ENCODE results near the gene PDCD4. TPM values are rescaled to one million over a fixed set of nuclear protein-coding genes. Genes with fewer than 3 reads are reported as not detected.
A peak's percentile ranks its signal among the peaks of the same experiment; 100 is the strongest.

PDCD4 gene
- total RNA-seq, 2 experiments from 2014 or later, result 59.0 to 116 TPM

- TF ChIP-seq EZH2phosphoT487 (IDR thresholded peaks at IDR 0.05; ENCODE audit: borderline replicate concordance, low read depth, low read length), result no peak
- TF ChIP-seq CTCF (conservative IDR thresholded peaks at IDR 0.05; ENCODE audit: low read length), result no peak
- ChIA-PET POLR2A (interaction anchor here (0.7 to 2.0 kb wide), 7 partner anchors 11 to 624 kb away, joined by 3 to 8 read pairs (median 4); partner anchors contain the start of gene PDCD4), CTCF (ENCODE audit: unreplicated experiment) (interaction anchor here (1.1 kb wide), 1 partner anchor 26 kb away, joined by 3 read pairs; no protein-coding TSS in a partner anchor)
- intact Hi-C loops (cut with micrococcal nuclease; ENCODE audit: unreplicated experiment), result no loop called here
- DNase-seq (ENCODE audit: low spot score), result peak; percentile 42
- no peaks in the 10 kb centered on the region for H3K36me3 ChIP-seq (ENCODE audit: insufficient read depth, low read length)
- H3K9me2 ChIP-seq (ENCODE audit: insufficient read depth, low read length), result no peaks in the 10 kb centered on the region
- H4K20me1 ChIP-seq (ENCODE audit: insufficient read depth, low read length), result no peaks in the 10 kb centered on the region
- H3K4me1 ChIP-seq (ENCODE audit: insufficient read depth, low read length, poor library complexity, severe bottlenecking), result peaks cover 68% of the 10 kb centered on the region
- BruUV-seq (replicated peaks), result no TSS peak
- H2AFZ ChIP-seq (ENCODE audit: low read length), result no peak overlapping the region; the same call in 1 of the 2 replicates
- H3K9me3 ChIP-seq (ENCODE audit: low read length), result no peaks in the 10 kb centered on the region
- no peak overlapping the region for H3K4me2 ChIP-seq (ENCODE audit: low read length)
- H3K79me2 ChIP-seq (ENCODE audit: insufficient read depth, low read depth, low read length), result no peaks in the 10 kb centered on the region
- H3K27ac ChIP-seq (ENCODE audit: low read depth, low read length, poor library complexity, severe bottlenecking), result no peak overlapping the region
- H3K4me3 ChIP-seq (ENCODE audit: low read depth, low read length, poor library complexity, severe bottlenecking), result no peak overlapping the region
These were observed 37.0 kb upstream of the PDCD4 start for GRCh38 chr10:110834629-110835301.

GRCh38 chr10:110835841-110836240 is 35.9 kb upstream of the PDCD4 start:
- no TSS peak for BruUV-seq (replicated peaks)
- Histone ChIP-seq H3K4me2 (ENCODE audit: low read length) (no peak overlapping the region), H3K79me2 (ENCODE audit: insufficient read depth, low read depth, low read length) (no peaks in the 10 kb centered on the region), H4K20me1 (ENCODE audit: insufficient read depth, low read length) (no peaks in the 10 kb centered on the region), H3K4me1 (ENCODE audit: insufficient read depth, low read length, poor library complexity, severe bottlenecking) (peaks cover 66% of the 10 kb centered on the region), H3K4me3 (ENCODE audit: low read depth, low read length, poor library complexity, severe bottlenecking) (no peak overlapping the region), H3K9me2 (ENCODE audit: insufficient read depth, low read length) (no peaks in the 10 kb centered on the region), H3K9me3 (ENCODE audit: low read length) (no peaks in the 10 kb centered on the region), H3K36me3 (ENCODE audit: insufficient read depth, low read length) (no peaks in the 10 kb centered on the region), H3K27ac (ENCODE audit: low read depth, low read length, poor library complexity, severe bottlenecking) (no peak overlapping the region), H2AFZ (ENCODE audit: low read length) (no peak overlapping the region)
- CTCF ChIA-PET (ENCODE audit: unreplicated experiment), result no interaction called here
- DNase-seq (ENCODE audit: low spot score), result no peak
- TF ChIP-seq EZH2phosphoT487 (IDR thresholded peaks at IDR 0.05; ENCODE audit: borderline replicate concordance, low read depth, low read length), result no peak
- TF ChIP-seq CTCF (conservative IDR thresholded peaks at IDR 0.05; ENCODE audit: low read length), result no peak
- POLR2A ChIA-PET, result interaction anchor here (1.1 to 2.0 kb wide), 4 partner anchors 13 to 46 kb away, joined by 3 to 8 read pairs (median 6); partner anchors contain the start of gene PDCD4
- intact Hi-C loops (cut with micrococcal nuclease; ENCODE audit: unreplicated experiment), result no loop called here

- H3K4me3 ChIP-seq (ENCODE audit: low read depth, low read length, poor library complexity, severe bottlenecking), result no peak overlapping the region
- CTCF ChIA-PET (ENCODE audit: unreplicated experiment), result interaction anchor here (0.9 kb wide), 1 partner anchor 11 kb away, joined by 4 read pairs; no protein-coding TSS in a partner anchor
- no peak overlapping the region for H3K4me2 ChIP-seq (ENCODE audit: low read length)
- H3K9me2 ChIP-seq (ENCODE audit: insufficient read depth, low read length), result no peaks in the 10 kb centered on the region
- no peaks in the 10 kb centered on the region for H3K9me3 ChIP-seq (ENCODE audit: low read length)
- no TSS peak for BruUV-seq (replicated peaks)
- DNase-seq (ENCODE audit: low spot score), result no peak
- H2AFZ ChIP-seq (ENCODE audit: low read length), result no peak overlapping the region
- no peaks in the 10 kb centered on the region for H3K36me3 ChIP-seq (ENCODE audit: insufficient read depth, low read length)
- H4K20me1 ChIP-seq (ENCODE audit: insufficient read depth, low read length), result no peaks in the 10 kb centered on the region
- intact Hi-C loops (cut with micrococcal nuclease; ENCODE audit: unreplicated experiment), result no loop called here
- H3K79me2 ChIP-seq (ENCODE audit: insufficient read depth, low read depth, low read length), result no peaks in the 10 kb centered on the region
- POLR2A ChIA-PET, result interaction anchor here (0.7 to 2.0 kb wide), 7 partner anchors 8 to 1236 kb away, joined by 3 to 14 read pairs (median 5); partner anchors contain the start of gene PDCD4
- no peak for TF ChIP-seq CTCF (conservative IDR thresholded peaks at IDR 0.05; ENCODE audit: low read length)
- TF ChIP-seq EZH2phosphoT487 (IDR thresholded peaks at IDR 0.05; ENCODE audit: borderline replicate concordance, low read depth, low read length), result no peak
- H3K4me1 ChIP-seq (ENCODE audit: insufficient read depth, low read length, poor library complexity, severe bottlenecking), result peaks cover 75% of the 10 kb centered on the region
- H3K27ac ChIP-seq (ENCODE audit: low read depth, low read length, poor library complexity, severe bottlenecking), result no peak overlapping the region
These were observed 35.0 kb upstream of the PDCD4 start for GRCh38 chr10:110836706-110837105.
